Smooth muscle cell of the umbilical artery (primary cell): ENCODE results near the gene BZW1. TPM values are rescaled to one million over a fixed set of nuclear protein-coding genes. Genes with fewer than 3 reads are reported as not detected.

Source experiments
- total RNA-seq: library from RNA; depleted of rRNA; stranded (reverse); fragments of >200 nt; gene quantifications from 2 replicates; pipeline ENCODE4 v1.2.3, GENCODE V29; 2014

Gene BZW1
- total RNA-seq, result 359 and 573 TPM in 2 replicates

GRCh38 chr2:200811333-200812121 lies at the start of gene BZW1:
TSS of gene BZW1 (plus strand) at chr2:200811910. CDS start at chr2:200813218, 1,308 bp downstream.

GRCh38 chr2:200864176-200865034 lies 52.7 kb downstream of the BZW1 start, which contains the start of gene CLK1:
TSS of gene CLK1 (minus strand) at chr2:200864658. CDS start at chr2:200861862, 2,796 bp downstream.

Other genes with a start within 250 kb of the BZW1 start
- gene AOX1, start 225.9 kb upstream of the BZW1 start, total RNA-seq, result 3.0 and 15.2 TPM in 2 replicates
- gene CLK1, start 52.7 kb downstream of the BZW1 start, total RNA-seq, result 64.7 and 74.4 TPM in 2 replicates
- 50.9 and 65.3 TPM in 2 replicates for gene PPIL3, start 77.2 kb downstream of the BZW1 start, total RNA-seq
- 18.7 and 21.7 TPM in 2 replicates for gene NIF3L1, start 77.5 kb downstream of the BZW1 start, total RNA-seq
- gene ORC2, start 151.8 kb downstream of the BZW1 start, total RNA-seq, result 11.6 and 17.0 TPM in 2 replicates